Breast epithelium (tissue), 3 donors: ENCODE data around the gene HAUS8.
"Not testable (repeated sequence)": the region's sequence is repeated elsewhere in the genome, so short reads cannot be mapped to it uniquely, and the experiment has no call there.

ENCODE experiments used
- CTCF ChIP-seq, 3 donors: fragments of 450-650 bp; IDR thresholded peaks; one replicate each; pipeline ENCODE4 v1.5.1; 2016 to 2017; ENCODE audit warnings: antibody characterized with exemption in 3 of 3, mild to moderate bottlenecking in 3 of 3, moderate library complexity in 3 of 3
- POLR2AphosphoS5 ChIP-seq, 3 donors: sonication (generic); formaldehyde crosslinking; IDR thresholded peaks; one replicate each; pipeline ENCODE4 v1.6.1; 2017; ENCODE audit warnings: antibody characterized with exemption in 3 of 3

GRCh38 chr19:17106964-17107363, 31.7 kb upstream of the HAUS8 start:
- TF ChIP-seq CTCF, POLR2AphosphoS5 (IDR thresholded peaks at IDR 0.05): not testable (repeated sequence)
